HEK293 (cell line): ENCODE results near the gene LCN12.

Experiments used
- CTCF ChIP-seq: fragments of 450-650 bp; formaldehyde crosslinking; IDR thresholded peaks from 2 replicates; pipeline ENCODE4 v1.5.1; 2016; ENCODE audit warnings: missing biosample characterization, missing genetic modification characterization
- KLF7 ChIP-seq: fragments of 450-650 bp; formaldehyde crosslinking; IDR thresholded peaks from 2 replicates; pipeline ENCODE4 v1.5.1; 2016; ENCODE audit warnings: missing biosample characterization, missing genetic modification characterization, borderline replicate concordance
- PBX3 ChIP-seq: sonication (generic); formaldehyde crosslinking; IDR thresholded peaks from 2 replicates; pipeline ENCODE4 v1.8.1; 2022; ENCODE audit warnings: mild to moderate bottlenecking, moderate library complexity, missing genetic modification reagents
- TCF7L2 ChIP-seq: IDR thresholded peaks from 2 replicates; pipeline ENCODE4 v1.6.1; 2011; ENCODE audit warnings: low read depth, mild to moderate bottlenecking, inconsistent platforms, low read length, moderate library complexity, borderline replicate concordance

GRCh38 chr9:136978073-136978864 is 26.2 kb downstream of the LCN12 start:
- TF ChIP-seq TCF7L2 (no peak), PBX3 (CRISPR knock-in tag) (no peak), CTCF (tag by site-specific recombination) (no peak), KLF7 (no peak)
